GM18873 (cell line): ENCODE measurements around the gene CDC14A.
A peak's percentile ranks its signal among the peaks of the same experiment; 100 is the strongest.
"Not testable (repeated sequence)": the region's sequence is repeated elsewhere in the genome, so short reads cannot be mapped to it uniquely, and the experiment has no call there.

Source experiments
- ATAC-seq: cut with Tn5 transposase; IDR thresholded peaks from one replicate; pipeline ENCODE4 v1.9.1; 2021; ENCODE audit warnings: mild to moderate bottlenecking, moderate library complexity, moderate number of reproducible peaks; ENCODE audit not compliant: unreplicated experiment, low FRiP score

The CDC14A gene

GRCh38 chr1:100395913-100396312 is 43.6 kb downstream of the CDC14A start:
- no peak for ATAC-seq

DNA sequence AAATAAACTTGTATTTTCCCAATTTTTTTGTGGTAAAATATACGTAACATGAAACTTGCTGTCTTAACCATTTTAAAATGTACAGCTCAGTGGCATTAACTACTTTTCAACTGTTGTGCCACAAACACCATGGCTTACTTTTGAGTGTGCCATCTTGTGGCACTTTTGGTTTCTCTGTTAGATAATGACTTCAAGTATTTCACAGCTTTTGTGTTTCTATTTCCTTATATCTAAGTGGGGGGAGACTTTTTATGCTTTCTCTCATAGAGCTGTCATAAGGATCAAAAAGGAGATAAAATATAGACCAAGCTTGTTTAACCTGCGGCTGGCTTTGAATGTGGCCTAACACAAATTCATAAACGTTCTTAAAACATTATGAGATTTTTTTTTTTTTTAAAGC is 44.3 kb downstream of the CDC14A start:
- ATAC-seq = no peak

GRCh38 chr1:100397681-100398080 is 45.4 kb downstream of the CDC14A start:
- ATAC-seq = no peak

DNA sequence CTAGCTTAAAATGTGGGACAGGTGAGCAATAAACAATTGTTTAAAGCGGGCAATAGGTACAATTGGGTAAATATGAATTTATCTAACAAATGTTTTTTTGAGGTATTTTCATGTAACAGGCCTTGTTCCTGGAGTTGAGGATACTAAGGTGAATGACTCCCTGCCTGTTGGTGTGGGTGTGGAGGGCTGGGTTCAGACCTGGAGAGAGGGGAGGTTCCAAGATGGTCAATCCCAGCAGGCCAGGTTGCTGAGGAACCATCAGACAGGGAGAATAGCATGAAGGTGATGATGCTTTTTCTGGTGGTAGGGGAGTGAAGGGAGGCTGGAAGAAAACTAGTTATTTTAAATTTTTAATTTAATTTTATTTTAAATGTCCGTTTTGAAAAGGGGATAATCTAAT is 46.3 kb downstream of the CDC14A start:
- ATAC-seq = no peak

- no peak for ATAC-seq
Observed at GRCh38 chr1:100400404-100400803, 48.1 kb downstream of the CDC14A start.

- no peak for ATAC-seq
Observed at GRCh38 chr1:100404821-100405220, 52.5 kb downstream of the CDC14A start.

GRCh38 chr1:100405902-100406301 is 53.6 kb downstream of the CDC14A start:
- not testable (repeated sequence) for ATAC-seq

DNA sequence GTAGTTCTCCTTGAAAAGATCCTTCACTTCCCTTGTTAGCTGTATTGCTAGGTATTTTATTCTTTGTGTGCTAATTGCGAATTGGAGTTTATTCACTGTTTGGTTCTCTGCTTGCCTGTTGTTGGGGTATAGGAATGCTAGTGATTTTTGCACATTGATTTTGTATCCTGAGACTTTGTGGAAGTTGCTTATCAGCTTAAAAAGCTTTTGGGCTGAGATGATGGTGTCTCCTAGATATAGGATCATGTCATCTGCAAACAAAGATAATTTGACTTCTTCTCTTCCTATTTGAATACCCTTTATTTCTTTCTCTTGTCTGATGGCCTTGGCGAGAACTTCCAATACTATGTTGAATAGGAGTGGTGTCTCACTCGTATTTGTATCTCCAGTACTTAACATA is 55.1 kb downstream of the CDC14A start:
- ATAC-seq = not testable (repeated sequence)

DNA sequence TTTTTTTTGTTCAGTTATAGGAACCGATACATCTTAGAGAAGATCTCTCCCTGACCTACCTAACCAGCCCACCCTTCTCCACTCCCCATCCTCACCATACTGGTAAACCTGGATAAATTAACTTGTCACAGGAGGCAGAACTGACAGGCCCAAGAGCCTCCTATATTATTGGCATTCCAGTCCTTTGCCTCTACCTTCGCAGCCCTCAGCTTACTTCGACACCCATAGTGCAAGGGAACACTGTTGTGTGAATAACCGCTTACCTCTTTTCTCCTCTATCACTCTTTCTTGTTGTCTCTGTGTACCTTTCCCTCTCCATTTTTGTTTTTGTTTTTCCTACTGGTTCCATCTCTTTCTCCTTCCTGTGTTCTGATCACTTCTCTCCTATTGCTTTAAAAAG is 58.7 kb downstream of the CDC14A start:
- no peak for ATAC-seq

GRCh38 chr1:100411574-100411973 is 59.3 kb downstream of the CDC14A start:
- ATAC-seq = no peak

GRCh38 chr1:100413035-100413434 is 60.7 kb downstream of the CDC14A start:
- ATAC-seq = no peak

DNA sequence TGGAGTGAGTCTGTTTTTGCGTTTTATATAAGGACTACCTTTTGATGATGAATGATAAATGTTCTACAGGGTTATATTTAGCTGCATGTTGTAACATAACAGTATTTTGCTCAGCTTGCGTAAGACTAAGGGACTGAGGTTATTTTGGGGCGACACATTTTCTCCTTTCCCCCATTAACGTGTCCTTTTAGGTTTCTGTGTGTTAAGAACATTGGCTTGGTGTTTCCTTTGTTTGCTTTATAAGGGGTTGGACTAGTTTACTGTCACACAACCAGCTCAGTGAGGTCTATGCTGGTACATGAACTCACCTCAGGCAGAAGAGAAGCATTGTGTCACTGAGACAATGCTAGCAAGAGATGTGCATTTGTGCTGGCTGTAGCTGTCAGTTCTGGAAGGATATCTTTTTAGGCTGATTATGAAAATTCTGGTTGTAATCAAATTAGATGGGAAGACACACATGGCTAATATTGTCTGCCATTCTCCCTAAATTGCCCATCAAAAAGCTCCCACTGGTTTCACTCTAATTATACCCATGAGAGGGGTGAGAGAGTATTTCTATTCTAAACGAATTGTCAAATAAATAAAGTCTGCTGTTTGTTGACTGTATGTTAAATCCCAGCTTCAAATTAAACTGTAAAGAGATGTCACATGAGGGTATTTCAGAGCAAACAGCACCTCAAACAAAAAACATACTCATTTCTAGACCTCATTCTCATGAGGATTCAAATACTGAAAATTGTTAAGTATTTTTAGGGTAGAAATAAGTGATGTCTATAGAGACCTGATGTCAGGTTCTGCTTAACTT is 62.6 kb downstream of the CDC14A start:
- no peak for ATAC-seq

DNA sequence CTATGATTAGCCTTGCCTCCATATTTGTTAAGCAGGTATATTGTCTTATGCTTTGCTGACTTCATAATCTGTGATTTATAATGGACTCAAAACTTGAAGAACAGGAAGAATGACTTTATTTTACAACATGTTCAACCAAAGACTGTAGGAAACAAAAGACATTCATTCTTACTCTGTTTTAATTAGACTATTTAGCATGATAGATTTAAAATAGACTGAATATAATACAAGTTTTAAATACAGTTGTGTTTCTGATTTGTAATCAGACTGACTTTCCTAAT is 63.1 kb downstream of the CDC14A start:
- ATAC-seq = no peak

DNA sequence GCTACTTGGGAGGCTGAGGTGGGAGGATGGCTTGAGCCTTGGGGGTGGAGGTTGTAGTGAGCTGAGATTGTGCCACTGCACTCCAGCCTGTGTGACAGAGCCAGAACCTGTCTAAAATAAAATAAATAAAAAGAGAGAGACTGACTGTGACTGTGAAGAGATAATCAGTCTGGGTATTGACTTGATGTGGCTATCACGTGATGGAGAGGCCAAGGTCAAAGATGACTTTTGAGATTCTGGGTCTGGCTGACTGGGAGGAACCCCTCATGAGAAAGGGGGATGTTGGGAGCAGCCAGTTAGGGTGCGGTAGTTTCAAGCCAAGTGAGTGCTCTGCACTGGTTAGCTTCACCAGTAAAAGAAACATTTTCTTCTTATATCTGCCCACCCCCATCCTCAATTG is 66.8 kb downstream of the CDC14A start:
- no peak for ATAC-seq

GRCh38 chr1:100422065-100422464 is 69.8 kb downstream of the CDC14A start:
- ATAC-seq = no peak

DNA sequence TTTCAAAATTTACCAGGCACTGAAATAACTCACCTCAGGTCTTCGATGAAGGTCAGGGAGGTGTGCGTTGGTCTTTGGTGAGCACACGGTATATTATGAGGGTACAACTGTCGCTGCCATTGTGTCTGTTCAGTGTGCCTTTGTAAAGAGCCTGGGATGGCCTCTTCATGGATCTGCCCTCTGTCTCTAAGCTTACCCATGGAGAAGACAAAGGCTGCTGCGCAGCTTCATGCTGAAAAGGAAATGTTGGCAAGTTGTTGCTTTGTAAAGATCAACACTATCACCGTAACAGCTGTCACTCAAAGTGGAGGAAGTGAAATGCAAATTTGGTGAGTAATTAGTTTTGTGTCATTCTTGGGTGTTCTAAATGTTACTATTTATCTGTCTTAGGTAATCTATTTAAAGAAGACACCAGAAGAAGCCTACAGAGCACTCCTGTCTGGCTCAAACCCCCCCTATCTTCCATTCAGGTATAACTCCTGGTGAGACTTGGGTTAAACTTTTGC is 71.6 kb downstream of the CDC14A start:
- ATAC-seq = peak; percentile 91

DNA sequence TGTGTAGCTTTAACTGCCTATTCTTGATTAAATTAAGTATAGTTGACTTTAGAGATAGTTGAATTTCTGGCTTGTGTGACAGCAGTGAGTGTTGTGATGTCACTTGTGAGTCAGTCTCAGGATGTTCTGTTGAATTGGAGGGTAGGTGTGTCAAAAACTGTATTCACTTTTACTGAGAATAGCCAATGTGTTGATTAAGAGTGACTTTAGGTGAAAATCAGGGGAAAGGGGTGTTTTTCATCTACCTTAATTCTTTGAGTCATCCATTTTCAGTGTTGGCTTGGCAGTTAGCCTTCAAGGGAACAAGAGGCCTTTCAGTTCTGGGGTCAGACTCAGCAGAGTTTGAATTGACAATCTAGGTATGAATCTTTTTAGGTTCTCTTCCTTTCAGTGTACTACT is 75.9 kb downstream of the CDC14A start:
- no peak for ATAC-seq

- no peak for ATAC-seq
Observed at GRCh38 chr1:100430325-100430756, 78.0 kb downstream of the CDC14A start.

DNA sequence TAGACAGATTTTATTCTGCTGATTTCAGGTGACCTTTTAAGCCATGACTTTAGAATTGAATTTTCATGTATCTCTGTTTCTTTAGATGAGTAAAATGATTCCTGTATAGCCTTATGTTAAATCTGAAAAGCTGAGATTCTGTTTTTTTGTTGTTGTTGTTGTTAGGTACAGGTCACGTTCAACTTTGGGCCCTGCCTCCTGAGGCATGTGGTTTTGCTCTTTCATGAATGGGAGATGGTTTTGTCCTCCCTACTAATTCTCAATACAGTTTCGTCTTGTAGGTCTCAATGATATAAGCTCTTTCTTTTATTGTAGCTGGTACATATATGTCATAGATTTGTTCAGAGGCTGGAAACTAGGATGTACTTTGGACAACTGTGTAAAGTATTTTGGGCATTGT is 79.6 kb downstream of the CDC14A start:
- no peak for ATAC-seq

DNA sequence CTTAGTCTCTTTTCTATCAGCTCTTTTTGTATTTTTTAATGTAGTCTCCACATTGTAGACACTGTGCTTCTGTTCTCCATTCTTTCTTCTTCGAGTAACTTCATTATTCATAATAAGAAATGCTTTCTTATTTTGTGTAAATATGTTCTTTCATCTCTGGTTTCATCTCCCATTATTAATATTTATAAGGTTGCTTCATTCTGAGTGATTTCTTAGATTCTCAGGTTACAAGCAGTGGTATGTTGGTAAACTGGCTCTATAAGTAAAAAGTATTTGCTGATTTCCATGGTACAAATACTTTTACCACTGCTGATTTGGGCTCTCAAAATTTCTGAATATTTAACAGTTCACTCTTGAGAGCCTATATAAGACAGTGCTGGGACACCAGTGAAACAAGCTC is 81.3 kb downstream of the CDC14A start:
- no peak for ATAC-seq

DNA sequence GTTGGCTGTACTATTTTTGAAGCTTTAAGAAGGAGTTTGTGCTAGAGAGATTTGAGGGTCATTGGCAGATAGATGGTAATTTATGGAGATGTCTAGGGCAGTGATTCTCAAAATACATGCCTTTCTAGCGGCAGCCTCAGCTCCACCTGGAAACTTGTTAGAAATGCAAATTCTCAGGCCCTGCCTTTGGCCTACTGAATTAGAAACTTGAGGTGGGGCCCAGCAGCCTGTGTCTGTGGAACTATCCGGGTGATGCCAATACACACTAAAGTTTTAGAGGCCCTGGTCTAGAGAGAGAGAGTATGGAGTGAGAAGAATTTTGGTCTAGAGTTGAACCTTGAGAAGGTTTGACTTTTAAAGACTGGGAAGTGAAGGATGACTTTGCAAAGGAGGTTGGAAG is 82.5 kb downstream of the CDC14A start:
- no peak for ATAC-seq

DNA sequence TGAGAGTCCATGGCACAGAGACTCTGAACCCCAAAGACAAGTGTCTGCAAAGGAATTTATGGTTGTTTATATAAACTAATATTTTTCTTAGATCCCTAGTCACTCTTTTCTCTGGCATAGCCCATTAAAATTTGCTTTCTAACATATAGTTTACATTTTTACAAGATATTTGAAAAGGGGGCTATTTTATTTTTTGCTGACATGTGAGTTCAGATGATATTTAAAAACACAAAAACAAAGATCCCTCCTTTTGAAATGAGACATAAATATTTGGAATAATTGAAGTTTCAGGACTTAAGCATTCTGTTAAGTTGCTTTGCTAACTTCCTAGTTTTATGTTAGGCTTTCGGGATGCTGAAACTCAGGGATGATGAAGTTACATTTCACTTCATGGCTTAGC is 86.1 kb downstream of the CDC14A start:
- ATAC-seq = no peak

GRCh38 chr1:100438789-100439188 is 86.5 kb downstream of the CDC14A start:
- no peak for ATAC-seq
